ENCODE results near the gene FCHO2.

The FCHO2 gene

GRCh38 chr5:73088026-73088425 lies 132.2 kb downstream of the FCHO2 start:
- no peak for TF ChIP-seq REST (IDR thresholded peaks at IDR 0.05; ENCODE audit: insufficient read depth in 1 of 2, low read depth in 2 of 2, low read length in 2 of 2)
- TF ChIP-seq TAF1 (IDR thresholded peaks at IDR 0.05; ENCODE audit: borderline replicate concordance, insufficient read depth, low read length): no peak
- no peak for TF ChIP-seq SIN3A (IDR thresholded peaks at IDR 0.05; ENCODE audit: borderline replicate concordance, insufficient read depth, low read length)

- TF ChIP-seq REST (IDR thresholded peaks at IDR 0.05; ENCODE audit: insufficient read depth in 1 of 2, low read depth in 2 of 2, low read length in 2 of 2): no peak
- TF ChIP-seq POLR2AphosphoS5 (IDR thresholded peaks at IDR 0.05; ENCODE audit: low read depth, low read length): no peak
- no peak for TF ChIP-seq FOXP2 (optimal IDR thresholded peaks at IDR 0.05; ENCODE audit: borderline replicate concordance, extremely low read depth, extremely low read length, insufficient read depth)
- no peak for TF ChIP-seq TAF1 (IDR thresholded peaks at IDR 0.05; ENCODE audit: borderline replicate concordance, insufficient read depth, low read length)
- no peak for TF ChIP-seq SIN3A (IDR thresholded peaks at IDR 0.05; ENCODE audit: borderline replicate concordance, insufficient read depth, low read length)
These were observed 138.1 kb downstream of the FCHO2 start for GRCh38 chr5:73093943-73094342.

- no peak for TF ChIP-seq REST (IDR thresholded peaks at IDR 0.05; ENCODE audit: insufficient read depth in 1 of 2, low read depth in 2 of 2, low read length in 2 of 2)
- TF ChIP-seq FOXP2 (optimal IDR thresholded peaks at IDR 0.05; ENCODE audit: borderline replicate concordance, extremely low read depth, extremely low read length, insufficient read depth): no peak
- no peak for TF ChIP-seq TAF1 (IDR thresholded peaks at IDR 0.05; ENCODE audit: borderline replicate concordance, insufficient read depth, low read length)
- TF ChIP-seq SIN3A (IDR thresholded peaks at IDR 0.05; ENCODE audit: borderline replicate concordance, insufficient read depth, low read length): no peak
- TF ChIP-seq POLR2AphosphoS5 (IDR thresholded peaks at IDR 0.05; ENCODE audit: low read depth, low read length): no peak
These were observed 138.6 kb downstream of the FCHO2 start for GRCh38 chr5:73094415-73094814.

- TF ChIP-seq POLR2AphosphoS5 (IDR thresholded peaks at IDR 0.05; ENCODE audit: low read depth, low read length): no peak
- no peak for TF ChIP-seq REST (IDR thresholded peaks at IDR 0.05; ENCODE audit: insufficient read depth in 1 of 2, low read depth in 2 of 2, low read length in 2 of 2)
- TF ChIP-seq FOXP2 (optimal IDR thresholded peaks at IDR 0.05; ENCODE audit: borderline replicate concordance, extremely low read depth, extremely low read length, insufficient read depth): no peak
- TF ChIP-seq TAF1 (IDR thresholded peaks at IDR 0.05; ENCODE audit: borderline replicate concordance, insufficient read depth, low read length): no peak
- TF ChIP-seq SIN3A (IDR thresholded peaks at IDR 0.05; ENCODE audit: borderline replicate concordance, insufficient read depth, low read length): no peak
These were observed 139.9 kb downstream of the FCHO2 start for GRCh38 chr5:73095564-73096238.

GRCh38 chr5:73096239-73096575 lies 140.4 kb downstream of the FCHO2 start:
- TF ChIP-seq POLR2AphosphoS5 (IDR thresholded peaks at IDR 0.05; ENCODE audit: low read depth, low read length) (no peak), SIN3A (IDR thresholded peaks at IDR 0.05; ENCODE audit: borderline replicate concordance, insufficient read depth, low read length) (no peak), REST (IDR thresholded peaks at IDR 0.05; ENCODE audit: insufficient read depth in 1 of 2, low read depth in 2 of 2, low read length in 2 of 2) (no peak), FOXP2 (optimal IDR thresholded peaks at IDR 0.05; ENCODE audit: borderline replicate concordance, extremely low read depth, extremely low read length, insufficient read depth) (no peak), TAF1 (IDR thresholded peaks at IDR 0.05; ENCODE audit: borderline replicate concordance, insufficient read depth, low read length) (no peak)
